A673 (cell line): ENCODE data around the gene AARS1.

Source experiments
- CTCF ChIP-seq: fragments of 300-800, 200-600 bp; sonication (generic); conservative IDR thresholded peaks from 2 replicates; pipeline ENCODE4 v1.5.1; 2017; ENCODE audit warnings: low read depth, mild to moderate bottlenecking, antibody characterized with exemption, low read length, moderate library complexity, mixed read lengths
- EZH2 ChIP-seq: fragments of 200-600 bp; sonication (generic); IDR thresholded peaks from 2 replicates; pipeline ENCODE4 v1.6.1; 2017; ENCODE audit warnings: borderline replicate concordance, low read depth, mild to moderate bottlenecking, mixed read lengths, antibody characterized with exemption, low read length; ENCODE audit not compliant: poor library complexity, severe bottlenecking

GRCh38 chr16:70258065-70258464, 31.2 kb downstream of the AARS1 start:
- TF ChIP-seq CTCF: no peak
- no peak for TF ChIP-seq EZH2
